C4-2B (cell line): ENCODE measurements around the gene POU2AF1.

Experiments
- ZFX ChIP-seq: fragments of 450-650 bp; IDR thresholded peaks from 2 replicates; pipeline ENCODE4 v1.6.1; 2017
- TF ChIP-seq, protein P1 (sequence below): fragments of 450-650 bp; conservative IDR thresholded peaks from 2 replicates; pipeline ENCODE4 v1.5.1; 2017; ENCODE audit warnings: mild to moderate bottlenecking

- TF ChIP-seq, protein P1, sequence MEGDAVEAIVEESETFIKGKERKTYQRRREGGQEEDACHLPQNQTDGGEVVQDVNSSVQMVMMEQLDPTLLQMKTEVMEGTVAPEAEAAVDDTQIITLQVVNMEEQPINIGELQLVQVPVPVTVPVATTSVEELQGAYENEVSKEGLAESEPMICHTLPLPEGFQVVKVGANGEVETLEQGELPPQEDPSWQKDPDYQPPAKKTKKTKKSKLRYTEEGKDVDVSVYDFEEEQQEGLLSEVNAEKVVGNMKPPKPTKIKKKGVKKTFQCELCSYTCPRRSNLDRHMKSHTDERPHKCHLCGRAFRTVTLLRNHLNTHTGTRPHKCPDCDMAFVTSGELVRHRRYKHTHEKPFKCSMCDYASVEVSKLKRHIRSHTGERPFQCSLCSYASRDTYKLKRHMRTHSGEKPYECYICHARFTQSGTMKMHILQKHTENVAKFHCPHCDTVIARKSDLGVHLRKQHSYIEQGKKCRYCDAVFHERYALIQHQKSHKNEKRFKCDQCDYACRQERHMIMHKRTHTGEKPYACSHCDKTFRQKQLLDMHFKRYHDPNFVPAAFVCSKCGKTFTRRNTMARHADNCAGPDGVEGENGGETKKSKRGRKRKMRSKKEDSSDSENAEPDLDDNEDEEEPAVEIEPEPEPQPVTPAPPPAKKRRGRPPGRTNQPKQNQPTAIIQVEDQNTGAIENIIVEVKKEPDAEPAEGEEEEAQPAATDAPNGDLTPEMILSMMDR: no peak
- no peak for TF ChIP-seq ZFX
Measured at GRCh38 chr11:111416231-111416960, 37.3 kb upstream of the POU2AF1 start.
